ENCODE results near the gene PAGE2B.
"Not testable (repeated sequence)": the region's sequence is repeated elsewhere in the genome, so short reads cannot be mapped to it uniquely, and the experiment has no call there.

Gene PAGE2B, protein sequence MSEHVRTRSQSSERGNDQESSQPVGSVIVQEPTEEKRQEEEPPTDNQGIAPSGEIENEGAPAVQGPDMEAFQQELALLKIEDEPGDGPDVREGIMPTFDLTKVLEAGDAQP

GRCh38 chrX:55074851-55075467 lies at the start of gene PAGE2B:
Gene PAGE2B (plus strand): TSS chrX:55075030. CDS start chrX:55076042, 1,012 bp downstream.
- no peak for DNase-seq

- no peak for DNase-seq
These were observed 48.7 kb upstream of the PAGE2B start for GRCh38 chrX:55026143-55026542.

DNA sequence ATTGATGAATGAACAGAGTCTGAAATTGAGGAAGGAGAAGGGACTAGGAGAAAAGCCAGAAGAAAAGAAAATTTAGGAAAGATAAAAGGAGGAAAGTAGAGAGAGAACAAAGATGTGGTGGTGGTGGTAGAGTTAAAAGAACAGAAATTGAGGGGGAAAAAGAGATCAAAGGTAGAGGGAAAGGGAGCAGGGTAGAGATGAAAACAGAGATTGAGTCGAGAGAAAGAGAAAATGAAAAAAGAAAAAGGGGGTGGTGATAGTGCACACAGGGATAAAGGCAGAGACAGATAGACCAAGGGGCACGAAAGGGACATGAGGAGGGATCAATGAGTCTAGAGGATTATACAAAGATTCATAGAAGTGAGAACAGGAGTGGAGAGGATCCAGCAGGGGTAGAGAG lies 48.0 kb upstream of the PAGE2B start:
- no peak for DNase-seq

DNA sequence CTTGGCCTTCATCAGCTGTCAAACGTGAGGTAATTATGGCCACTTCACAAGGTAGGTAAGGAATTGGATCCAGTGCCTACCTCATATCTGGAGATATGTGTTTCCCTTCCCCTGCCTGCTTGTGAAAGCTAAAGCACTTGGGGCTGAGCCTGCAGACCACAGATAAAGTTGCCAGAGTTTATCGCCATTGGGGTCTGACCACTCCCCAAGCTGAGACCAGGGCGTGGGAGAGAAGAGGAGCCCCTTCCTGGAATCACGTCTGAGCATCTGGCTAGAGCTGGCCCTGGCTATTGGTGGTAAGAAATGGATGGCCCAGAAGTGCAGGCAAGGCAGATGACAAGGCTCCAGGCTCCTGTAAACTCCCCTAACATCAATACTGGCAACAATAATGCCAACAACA lies 46.8 kb upstream of the PAGE2B start:
- DNase-seq = peak; percentile 89

DNA sequence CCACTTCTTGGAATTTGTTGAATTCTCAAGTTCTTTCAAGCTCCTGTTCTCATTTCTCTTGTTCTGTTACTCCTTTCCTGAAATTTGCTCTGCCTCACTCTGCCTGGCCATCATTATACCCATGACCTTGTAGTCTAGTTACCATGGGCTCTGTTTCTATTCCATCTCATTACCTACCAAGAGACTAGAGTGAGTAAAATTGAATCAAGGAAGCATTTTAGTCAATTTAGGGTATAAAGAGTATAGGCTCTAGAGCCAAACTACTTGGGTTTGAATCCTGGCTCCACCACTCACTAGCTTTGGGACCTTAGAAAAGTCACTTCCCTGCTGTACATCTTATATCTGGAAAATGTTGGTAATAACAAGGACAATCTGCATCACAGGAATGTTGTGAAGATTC lies 46.2 kb upstream of the PAGE2B start:
- no peak for DNase-seq

- DNase-seq = no peak
These were observed 45.5 kb upstream of the PAGE2B start for GRCh38 chrX:55029291-55029690.

DNA sequence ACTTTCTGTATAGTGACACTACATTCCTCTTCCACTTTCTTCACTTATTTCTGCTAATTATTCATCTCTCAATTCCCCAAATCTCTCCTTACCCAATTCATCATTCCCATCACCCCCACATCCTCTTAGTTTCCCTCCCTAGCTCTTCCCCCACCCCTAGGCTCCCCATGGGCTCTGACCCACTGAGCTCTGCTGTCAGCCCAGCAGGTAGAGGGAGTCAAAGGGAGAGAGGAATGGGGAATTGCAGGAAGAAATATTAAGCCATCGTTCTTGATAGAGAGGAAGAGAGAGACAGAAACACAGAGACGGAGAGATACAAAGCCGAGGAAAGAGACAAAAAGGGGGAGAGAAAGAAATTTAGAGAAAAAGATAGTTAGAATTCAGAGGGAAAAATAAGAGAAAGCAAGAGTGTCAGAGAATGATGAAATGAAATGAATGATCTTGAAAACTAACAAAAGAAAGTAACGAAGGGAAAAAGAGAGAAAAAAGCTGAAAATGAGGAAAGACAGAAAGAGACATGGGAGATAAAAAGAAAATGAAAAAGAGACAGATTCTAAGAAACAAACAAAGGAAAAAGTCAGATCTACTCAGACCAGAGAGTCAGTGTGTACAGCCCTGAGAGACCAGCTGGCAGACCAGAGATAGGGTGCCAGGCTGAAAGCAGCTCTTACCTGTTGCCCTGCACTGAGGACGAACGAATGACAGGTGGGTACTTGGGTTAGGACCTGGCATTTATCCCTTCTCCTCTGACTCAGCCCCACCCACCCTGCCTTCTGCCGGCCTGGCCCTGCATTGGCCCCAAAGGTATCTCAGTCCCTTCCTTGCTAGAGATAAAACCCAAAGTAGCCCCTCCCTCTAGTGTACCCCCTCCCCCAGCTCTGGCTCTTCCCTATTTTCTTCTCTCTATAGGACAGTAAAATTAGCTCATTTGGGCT lies 44.3 kb upstream of the PAGE2B start, which contains the start of gene ALAS2:
ALAS2 (minus strand) TSS at position 707 of the 935 bp plus-strand sequence. CDS start 4,977 bp downstream, outside the sequence.
- DNase-seq = no peak

- no peak for DNase-seq
These were observed 41.4 kb upstream of the PAGE2B start for GRCh38 chrX:55033429-55033828.

DNA sequence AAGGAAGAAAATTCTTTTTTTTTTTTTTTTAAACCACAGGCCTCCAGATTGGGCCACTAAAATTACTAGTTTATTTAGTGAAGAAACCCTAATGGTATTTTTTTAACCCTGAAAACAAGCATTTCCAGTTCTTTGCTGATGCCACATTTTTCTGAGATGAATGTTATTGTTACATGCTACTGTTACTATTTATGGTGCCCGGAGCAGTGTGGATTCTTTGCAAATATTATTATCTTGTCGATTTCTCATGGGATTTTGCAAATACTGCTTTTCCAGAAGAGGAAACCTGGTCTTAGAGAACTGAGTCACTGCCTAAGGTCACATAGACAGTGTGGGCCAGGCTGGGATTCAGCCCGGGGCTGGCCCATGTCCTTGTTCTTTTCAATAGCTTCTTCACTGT lies 35.4 kb upstream of the PAGE2B start:
- DNase-seq = no peak

GRCh38 chrX:55041514-55041913 lies 33.3 kb upstream of the PAGE2B start:
- DNase-seq = no peak

GRCh38 chrX:55050599-55050998 lies 24.2 kb upstream of the PAGE2B start:
- not testable (repeated sequence) for DNase-seq

- peak; percentile 52 for DNase-seq
These were observed 17.8 kb upstream of the PAGE2B start for GRCh38 chrX:55056820-55057674.

DNA sequence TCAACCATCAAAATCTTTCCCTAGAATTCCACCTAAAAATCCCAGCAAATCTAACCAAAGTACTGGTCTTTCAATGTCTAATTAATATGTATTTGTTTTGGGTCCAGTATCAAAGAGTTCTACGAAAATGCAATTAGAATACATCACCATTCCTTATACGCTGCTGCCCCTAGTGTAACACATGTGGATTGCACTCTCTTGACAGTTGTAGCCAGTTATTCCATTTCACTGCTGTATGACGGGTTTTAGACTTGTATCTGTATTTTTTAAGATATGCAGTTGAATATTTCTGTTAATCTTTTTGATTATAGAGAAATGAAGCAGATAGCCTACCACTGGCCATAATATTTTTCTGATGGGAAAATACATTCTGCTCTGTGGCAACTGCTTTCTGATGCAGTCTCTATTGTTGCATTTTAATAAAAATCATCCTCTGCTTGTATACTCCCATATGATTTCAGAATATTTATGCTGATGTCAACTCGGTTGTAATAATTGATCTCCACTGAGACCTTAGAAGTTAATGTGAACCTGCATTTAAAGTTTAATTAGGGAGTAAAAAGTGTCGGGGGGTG lies 17.1 kb upstream of the PAGE2B start:
- peak; percentile 62 for DNase-seq

- not testable (repeated sequence) for DNase-seq
These were observed 7.7 kb upstream of the PAGE2B start for GRCh38 chrX:55067180-55067579.

DNA sequence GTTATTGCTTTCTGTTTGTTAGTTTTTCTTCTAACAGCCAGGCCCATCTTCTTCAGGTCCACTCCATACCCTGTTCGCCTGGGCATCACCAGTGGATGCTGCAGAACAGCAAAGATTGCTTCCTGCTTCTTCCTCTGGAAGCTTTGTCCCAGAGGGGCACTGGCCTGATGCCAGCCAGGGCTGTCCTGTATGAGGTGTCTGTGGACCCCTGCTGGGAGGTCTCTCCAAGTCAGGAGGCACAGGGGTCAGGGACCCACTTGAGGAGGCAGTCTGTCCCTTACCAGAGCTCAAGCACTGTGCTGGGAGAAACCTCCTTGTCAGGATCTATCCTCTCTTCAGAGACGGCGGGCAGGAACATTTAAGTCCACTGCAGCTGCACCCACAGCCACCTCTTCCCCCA lies 2.5 kb upstream of the PAGE2B start:
- DNase-seq = no peak

GRCh38 chrX:55088795-55089489 lies 14.1 kb downstream of the PAGE2B start, which contains the start of gene PAGE2:
Gene PAGE2 (plus strand): TSS chrX:55089018. CDS start chrX:55090021, 1,003 bp downstream.
- DNase-seq = no peak

DNA sequence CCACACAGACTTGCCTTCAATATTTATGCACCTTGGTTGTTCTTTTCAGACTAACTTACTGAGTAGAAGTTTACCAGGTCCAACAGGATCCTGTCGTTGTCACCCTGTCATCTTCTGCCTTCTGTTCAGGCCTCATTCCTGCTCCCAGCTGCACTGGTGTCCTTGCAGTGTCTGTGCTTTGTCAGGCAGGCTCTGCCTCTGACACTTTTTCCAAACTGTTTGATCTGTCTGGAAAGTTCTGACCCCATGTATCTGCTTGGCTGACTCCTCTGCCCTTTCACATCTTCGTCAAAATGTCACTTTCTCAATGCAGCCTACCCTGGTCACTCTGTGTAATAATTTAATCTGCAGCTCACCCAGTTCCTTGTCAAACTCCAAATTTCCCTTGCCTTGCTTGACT lies 23.9 kb downstream of the PAGE2B start:
- DNase-seq = no peak

- no peak for DNase-seq
These were observed 24.3 kb downstream of the PAGE2B start for GRCh38 chrX:55099162-55099561.

GRCh38 chrX:55102754-55103153 lies 27.9 kb downstream of the PAGE2B start:
- no peak for DNase-seq

DNA sequence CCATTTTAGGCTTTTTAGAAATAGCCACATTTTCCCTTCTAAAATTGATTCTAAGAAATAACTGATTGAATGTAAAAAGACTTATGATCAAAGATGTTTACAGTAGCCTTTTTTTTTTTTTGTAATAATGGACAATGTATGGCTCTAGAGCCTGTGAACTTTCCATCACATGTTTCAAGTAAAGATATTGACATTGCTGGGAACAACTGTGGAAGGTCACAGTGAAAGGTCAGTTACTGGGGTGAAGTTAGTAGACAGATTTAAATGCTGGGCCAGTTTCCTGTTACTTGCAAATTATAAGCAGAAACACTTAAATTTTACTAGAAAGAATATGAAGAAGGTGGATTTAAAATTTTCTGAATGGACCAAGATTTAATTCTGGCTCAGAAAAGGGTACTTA lies 32.4 kb downstream of the PAGE2B start:
- no peak for DNase-seq

- no peak for DNase-seq
These were observed 33.1 kb downstream of the PAGE2B start for GRCh38 chrX:55107911-55108310.

DNA sequence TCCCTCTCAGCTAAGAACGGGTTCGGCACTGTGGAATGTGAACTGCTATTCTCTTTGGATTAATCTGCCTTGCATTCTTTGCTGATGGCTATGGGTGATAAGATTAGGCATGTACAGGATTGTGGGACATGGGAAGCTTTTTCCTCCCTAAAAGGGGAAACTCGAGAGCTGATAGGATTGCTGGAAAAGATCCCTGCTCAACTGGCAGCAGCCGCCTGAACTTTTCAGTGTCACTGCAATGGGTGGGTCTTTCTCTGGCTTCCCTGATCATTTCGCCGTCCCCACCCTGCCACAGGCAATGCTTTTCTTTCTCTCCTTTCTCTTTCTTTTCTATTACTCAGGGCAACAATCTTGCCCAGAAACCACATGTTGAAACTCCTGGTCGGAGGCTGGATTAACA lies 34.5 kb downstream of the PAGE2B start:
- no peak for DNase-seq

Data from hematopoietic multipotent progenitor cell treated with erythropoietin and hydrocortisone succinate and interleukin-3 and kit ligand, for 4 days (in vitro differentiated cells).